ENCODE results near the gene FEM1C.
A peak's percentile ranks its signal among the peaks of the same experiment; 100 is the strongest.

Gene FEM1C, protein sequence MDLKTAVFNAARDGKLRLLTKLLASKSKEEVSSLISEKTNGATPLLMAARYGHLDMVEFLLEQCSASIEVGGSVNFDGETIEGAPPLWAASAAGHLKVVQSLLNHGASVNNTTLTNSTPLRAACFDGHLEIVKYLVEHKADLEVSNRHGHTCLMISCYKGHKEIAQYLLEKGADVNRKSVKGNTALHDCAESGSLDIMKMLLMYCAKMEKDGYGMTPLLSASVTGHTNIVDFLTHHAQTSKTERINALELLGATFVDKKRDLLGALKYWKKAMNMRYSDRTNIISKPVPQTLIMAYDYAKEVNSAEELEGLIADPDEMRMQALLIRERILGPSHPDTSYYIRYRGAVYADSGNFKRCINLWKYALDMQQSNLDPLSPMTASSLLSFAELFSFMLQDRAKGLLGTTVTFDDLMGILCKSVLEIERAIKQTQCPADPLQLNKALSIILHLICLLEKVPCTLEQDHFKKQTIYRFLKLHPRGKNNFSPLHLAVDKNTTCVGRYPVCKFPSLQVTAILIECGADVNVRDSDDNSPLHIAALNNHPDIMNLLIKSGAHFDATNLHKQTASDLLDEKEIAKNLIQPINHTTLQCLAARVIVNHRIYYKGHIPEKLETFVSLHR

DNA sequence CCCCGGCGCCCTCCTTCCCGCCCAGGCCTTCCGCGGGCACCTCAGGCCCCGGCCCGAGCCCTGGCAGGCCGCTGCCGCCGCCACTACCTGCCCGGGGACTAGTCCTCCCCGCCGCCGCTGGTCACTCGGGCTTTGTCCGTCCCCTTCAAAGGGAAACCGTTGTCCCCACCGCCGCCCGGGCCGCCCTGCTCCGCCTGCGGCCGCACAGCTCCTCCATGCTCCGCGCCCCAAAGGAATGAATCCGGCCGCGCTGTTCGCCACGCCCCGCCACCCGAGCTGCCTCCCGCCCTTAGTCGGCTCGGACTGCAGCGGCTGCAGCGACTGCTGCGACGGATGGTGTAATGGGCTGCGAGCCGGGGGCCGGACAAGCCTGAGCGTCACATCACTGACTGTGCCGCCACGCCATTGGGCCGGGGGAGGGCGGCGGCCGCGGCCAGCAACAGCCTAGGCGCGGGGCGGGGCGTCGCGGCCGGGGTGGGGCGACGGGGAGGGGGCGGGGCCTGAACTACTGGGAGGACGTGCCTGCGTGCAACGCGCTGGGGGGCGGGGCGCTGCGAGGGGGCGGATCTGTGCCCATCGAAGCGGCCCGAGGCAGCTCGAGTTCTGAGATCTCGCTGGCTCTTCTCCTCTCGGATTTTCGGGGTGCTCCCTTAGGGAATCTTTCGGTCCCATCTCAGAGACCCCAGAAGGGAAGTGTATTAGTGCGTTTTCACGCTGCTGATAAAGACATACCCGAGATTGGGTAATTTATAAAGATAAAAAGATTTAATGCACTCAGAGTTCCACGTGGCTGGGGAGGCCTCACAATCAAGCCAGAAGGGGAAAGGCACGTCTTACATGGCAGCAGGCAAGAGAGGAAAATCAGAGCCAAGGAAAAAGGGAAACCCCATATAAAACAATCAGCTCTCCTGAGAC lies at the start of gene FEM1C:
Gene FEM1C (minus strand): TSS at position 340 of the 915 bp plus-strand sequence. CDS start 1,282 bp downstream, outside the sequence.
- peak; percentile 95 for DNase-seq

DNA sequence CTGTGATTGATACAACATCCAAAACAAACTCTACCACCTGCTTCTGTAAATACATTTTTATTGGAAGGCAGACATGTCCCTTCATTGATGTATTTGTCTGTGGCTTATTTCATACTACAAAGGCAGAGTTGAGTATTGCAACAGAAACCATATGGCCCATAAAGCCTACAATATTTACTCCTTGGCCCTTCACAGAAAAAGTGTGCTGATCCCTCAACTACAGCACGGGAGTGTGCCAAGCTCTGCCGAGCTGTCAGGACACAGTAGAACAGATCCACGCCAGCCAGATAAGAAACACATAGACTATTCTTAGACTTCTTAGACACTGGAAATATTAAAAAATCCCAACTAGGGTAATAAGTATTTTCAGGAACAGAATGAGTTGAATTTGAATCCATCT lies 44.5 kb upstream of the FEM1C start:
- no peak for DNase-seq

DNA sequence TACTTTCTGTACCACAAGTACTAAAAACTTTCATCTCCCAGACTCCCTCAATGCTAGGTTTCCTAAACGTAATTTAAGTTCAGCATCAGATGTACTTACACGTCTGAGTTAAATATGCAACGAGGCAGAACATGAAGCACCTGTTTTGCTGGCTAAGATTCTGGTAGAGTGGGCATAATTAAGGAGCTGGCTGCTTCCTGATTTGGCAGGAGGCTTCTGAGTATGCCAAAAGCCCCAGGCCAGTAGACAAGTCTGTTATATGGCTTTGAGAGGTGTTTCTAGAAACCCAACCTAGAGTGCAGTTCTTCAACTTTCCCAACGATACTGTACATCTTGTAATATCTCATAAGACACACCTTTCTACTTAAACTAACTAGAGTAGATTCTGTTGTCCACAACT lies 44.1 kb upstream of the FEM1C start:
- no peak for DNase-seq

DNA sequence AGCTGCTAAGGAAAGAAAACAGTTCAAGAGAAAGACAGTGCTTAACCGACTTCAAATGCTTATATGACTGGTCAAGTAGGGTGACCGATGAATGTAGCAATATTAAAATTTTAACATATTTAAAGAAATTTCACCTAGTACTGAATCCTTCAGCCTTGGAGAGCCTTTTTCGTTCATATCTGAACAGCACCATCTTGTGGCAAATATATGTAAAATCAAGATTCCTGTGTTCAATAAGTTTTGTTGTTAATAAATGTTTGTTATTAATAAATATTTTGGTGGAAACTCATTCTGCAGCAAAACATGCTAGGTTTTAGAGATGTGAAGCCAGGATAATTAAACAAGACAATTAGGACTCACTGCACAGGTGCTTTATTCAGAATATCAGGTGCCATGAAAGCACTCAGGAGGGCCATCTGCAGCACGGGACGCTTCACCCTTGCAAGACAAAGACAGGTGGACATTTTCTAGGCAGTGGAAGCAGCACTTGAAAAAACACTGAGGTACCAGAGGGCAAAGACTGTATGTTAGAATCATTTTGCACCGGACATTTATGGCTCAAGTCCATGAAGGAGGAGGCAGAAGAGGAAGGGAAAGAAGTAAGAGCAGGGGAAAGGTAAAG lies 42.1 kb upstream of the FEM1C start:
- no peak for DNase-seq

DNA sequence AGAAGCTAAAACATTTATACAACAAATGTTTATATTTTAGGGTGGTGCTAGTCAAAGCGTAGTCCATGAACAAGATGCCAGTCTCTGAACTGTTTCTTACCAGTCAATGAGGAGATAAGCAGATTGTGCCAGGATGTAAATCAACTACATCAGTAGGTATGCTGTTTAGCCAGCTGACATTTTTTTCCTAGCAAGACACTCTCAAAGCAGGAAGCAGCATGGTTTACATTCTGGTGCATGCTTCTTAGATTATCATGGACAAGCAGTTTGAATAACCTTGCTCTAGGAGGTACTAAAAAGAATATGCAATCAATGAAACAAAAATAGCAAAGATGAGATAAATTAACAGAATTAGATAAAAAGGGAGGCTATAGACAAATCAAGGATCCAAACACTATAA lies 40.7 kb upstream of the FEM1C start:
- DNase-seq, result no peak

DNA sequence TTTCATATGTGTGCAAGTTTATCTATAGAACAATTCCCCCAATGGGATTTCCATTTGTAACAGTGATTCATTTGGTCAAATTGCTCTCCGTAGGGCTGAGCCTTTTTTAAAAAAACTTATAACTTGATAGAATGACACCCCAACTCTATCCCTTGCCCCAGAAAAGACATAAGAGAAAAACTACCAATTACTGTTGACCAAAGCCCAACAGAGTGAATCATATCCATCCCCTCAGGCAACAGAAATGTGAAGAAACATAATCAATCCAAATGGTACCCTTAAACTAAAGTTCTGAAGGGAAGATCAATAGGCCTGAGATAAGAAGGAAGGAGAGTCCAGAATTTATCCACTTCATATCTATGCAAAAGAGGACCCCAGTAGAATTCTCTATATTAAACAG lies 39.9 kb upstream of the FEM1C start:
- DNase-seq, result no peak

DNA sequence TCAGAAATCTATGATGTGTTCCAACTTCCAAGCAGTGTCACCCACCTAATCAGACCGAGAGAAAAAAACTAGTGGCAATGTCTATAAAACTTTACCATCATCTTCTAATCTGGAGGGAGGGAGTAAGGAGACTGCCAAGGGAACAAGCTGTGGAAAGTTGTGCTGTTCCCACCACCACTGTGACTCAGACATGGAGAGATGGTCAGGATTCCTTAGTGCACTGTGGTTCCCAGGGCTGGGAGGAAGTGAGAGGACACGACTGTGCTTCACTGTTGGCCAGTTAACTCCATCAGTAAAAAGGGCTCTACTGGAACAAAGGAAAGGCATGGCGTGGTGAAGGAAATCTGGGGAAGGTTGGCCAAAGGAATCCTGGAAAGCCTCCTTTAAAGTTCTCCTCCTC lies 38.9 kb upstream of the FEM1C start:
- no peak for DNase-seq

DNA sequence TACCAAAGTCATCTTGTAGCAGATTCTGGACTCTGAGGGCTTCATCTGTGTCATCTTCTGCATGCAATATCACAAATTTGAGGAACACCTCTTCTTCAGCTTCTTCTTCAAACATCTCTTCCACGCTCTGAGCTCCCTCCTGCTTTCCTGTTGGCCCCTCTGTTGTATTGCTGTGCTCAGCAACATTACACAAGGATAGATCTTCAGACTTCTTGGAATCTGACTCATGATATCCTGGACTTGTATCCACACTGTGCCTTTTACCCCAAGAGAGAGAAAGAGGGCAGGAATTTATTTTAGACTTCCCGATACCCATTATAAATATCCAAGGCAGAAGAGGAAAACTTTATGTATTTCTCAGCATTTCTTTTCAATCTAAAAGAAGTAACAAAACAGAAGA lies 36.4 kb upstream of the FEM1C start:
- DNase-seq, result no peak

DNA sequence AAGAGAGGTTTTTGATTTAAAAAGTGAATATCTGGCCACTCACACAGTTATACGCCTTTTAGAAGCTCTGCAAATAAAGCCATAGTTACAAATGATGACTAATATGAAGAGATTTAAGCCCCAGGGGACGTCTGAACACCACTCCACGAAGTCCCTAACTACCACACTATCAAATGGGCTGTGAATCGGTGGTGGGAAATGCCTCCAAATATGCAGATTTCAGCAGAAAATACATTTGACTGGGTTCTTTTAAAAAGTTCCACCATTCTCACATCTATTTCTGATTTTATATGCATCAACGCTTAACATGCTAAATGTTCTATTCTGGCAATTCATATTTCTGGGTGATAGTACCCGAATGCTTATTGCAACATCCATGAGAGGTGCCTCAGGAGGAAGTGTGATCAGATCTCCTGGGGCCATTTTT lies 35.2 kb upstream of the FEM1C start:
- DNase-seq, result no peak

DNA sequence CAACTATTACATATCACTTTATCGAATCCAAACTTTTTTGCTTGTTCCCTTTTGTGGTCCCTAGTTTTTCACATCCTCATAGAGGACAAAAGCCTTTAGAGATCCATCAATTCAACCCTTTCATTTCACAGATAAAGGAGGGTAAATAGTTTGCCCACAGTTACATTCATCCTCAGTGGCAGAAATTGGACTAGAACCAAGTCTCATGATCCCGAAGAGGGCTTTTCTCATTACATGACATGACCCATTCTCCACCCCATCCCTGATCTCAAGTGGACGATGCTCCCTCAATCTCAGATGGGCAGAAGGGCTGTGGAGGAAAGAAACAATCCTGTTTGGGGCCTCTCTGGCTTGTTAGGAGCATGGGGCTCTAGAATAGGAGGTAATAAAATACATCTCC lies 34.6 kb upstream of the FEM1C start:
- no peak for DNase-seq

DNA sequence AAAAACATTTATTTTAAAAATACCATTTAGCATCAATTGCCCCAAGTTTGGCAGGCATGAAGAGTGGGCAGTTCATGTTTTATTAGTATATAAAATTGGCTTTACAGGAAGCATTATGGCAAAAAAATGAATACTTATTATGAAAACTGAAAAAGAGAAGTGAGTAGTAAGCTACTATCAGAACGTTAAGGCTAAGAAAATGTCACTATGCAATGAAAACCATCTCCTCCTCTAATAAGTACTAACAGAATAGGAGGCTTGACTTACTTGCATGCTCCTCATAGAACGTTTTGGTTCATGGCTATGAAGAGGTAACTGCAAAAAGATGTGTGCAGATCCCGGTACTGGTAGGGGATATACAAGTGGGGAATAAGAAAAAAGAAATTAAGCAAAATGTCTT lies 34.1 kb upstream of the FEM1C start:
- no peak for DNase-seq

DNA sequence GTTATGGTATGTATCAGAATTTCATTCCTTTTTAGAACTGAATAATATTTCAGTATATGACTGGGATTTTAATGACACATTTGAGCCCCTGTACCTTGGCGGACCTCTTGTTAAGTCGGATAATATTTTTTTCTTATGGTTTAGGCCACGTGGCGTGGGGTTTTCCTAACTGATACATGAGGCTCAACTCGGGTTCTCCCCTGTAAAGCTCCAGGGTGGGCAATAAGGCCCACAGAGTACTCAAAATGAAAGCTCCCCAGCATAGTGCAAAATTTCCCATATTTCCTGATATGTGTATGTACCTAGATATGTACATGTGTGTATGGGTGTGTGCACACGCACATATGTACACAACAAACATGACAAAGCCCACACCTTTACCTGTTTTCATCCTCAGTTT lies 33.2 kb upstream of the FEM1C start:
- no peak for DNase-seq

DNA sequence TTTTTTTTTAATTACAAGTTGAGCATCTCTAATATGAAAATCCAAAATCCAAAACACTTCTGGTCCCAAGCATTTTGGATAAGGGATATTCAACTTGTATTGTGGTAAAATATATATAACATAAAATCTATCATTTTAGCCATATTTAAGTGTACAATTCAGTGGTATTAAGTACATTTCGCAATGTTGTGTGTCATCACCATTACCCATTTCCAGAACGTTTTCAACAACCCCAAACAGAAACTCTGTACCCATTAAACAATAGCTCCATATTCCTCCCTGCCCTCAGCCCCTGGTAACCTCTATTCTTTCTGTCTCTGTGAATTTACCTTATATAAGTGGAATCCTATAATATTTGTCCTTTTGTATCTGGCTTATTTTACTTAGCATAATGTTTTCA lies 32.8 kb upstream of the FEM1C start:
- DNase-seq, result no peak

DNA sequence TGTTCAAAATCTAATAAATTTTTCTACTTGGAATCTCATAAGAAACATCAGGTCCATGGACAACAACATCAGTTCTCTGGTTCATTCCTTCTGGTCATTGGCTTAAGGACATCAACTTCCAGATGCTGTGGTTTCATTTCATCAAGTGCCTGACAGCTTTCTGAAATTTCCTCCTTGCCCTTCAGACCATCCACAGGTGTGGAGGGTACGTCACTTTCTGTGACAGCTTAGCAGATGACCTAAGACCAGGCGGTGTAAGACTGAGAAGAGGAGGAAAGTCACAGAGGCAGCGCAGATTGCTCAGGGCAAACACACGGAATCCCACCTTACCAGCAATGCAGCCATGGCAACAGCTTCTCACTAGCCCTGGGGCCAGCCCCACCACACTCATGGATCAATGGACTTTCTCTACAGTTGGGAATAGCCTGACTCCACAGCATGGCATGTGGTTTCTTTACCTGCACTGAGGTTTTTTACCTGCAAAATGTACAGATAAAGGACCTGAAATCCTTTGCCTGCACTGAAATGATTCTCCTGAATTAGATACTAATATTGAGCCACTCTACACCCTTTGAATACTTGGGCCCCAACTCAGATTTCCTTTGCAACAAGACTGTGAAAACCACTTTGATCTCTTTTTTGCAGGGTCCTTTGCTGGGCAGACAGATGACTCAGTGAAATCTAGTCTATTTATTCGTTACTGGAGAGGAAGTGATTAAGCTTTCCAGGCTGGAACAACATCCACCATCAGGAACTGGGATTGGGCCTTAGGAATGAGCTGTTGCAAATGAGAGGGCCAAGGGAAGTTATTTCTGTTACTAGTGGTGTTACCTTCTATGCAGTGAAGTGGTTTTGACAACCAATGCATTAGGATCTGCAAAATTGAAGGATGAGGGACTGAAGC lies 30.8 kb upstream of the FEM1C start:
- DNase-seq, result no peak

DNA sequence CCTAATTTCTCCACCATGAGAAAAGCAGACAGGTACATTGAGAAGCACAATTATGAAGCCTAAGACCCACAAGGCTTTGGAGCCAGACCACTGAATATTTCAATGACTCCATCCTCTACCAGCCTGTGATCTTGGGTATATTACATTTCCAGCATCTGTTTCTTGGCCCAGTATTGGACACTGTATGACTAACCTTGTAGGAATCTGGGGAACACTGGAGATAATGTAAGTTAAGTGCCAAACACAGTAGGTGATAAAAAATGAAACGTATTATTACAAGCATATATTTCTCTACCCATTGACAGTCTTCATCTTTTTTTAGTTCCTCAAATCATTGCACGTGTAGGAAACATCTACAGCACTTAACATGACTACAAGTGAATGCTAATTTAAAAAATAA lies 28.6 kb upstream of the FEM1C start:
- no peak for DNase-seq

DNA sequence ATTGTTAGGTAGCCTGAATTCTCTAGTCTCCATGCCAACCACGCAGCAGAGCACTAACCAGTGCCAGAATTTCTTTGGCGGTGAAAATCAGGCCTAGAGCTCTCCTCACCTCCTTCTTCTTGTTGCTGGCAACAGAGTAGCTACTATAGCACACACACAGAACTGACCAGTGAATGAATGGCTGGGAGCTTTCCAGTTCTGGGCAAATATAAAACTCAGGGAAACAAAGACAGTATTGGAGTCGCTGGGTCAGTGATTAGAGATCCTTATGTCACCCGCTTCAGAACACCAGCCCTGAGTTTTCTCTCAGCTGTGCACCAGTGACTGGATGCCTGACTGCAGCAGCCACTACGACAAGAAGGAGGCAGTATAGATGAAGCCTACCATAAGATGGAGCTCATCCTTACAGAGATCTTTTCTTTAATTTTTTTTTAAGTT lies 26.9 kb upstream of the FEM1C start:
- DNase-seq, result no peak

DNA sequence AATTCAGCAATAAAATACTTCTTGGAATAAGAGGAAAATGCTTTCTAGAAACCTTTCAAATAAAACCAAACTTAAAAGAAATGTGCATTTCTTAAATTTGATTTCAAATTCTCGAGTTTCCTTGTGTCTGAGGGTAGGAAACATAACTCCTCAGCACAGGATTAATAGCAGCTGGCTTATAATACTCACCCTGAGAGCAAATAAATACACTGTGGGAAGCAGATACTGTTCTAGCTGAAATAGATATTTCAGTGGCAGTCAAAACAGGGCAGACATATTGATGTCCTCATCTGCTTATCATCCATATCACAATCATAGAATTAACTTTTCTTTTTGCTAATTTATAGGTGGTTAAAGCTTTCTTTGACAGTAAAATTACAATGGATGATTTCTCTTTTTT lies 24.1 kb upstream of the FEM1C start:
- no peak for DNase-seq

DNA sequence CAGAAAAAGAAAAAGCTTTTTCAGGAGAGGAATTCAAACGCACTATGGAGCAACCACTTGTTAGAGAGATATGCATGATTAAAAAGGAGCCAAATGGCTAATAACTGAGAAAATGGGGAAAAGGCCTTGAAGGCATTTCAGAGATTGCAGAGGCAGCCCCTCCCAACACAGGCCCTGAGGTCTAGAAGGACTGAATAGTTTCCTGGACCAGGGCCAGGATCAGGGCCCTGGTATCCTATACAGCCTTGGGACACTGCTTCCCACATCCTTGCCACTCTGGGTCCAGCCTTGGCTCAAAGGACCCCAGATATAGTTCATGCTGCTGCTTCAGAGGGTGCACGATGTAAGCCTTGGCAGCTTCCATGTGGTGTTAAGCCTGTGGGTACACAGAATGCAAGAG lies 20.7 kb upstream of the FEM1C start:
- DNase-seq, result no peak

DNA sequence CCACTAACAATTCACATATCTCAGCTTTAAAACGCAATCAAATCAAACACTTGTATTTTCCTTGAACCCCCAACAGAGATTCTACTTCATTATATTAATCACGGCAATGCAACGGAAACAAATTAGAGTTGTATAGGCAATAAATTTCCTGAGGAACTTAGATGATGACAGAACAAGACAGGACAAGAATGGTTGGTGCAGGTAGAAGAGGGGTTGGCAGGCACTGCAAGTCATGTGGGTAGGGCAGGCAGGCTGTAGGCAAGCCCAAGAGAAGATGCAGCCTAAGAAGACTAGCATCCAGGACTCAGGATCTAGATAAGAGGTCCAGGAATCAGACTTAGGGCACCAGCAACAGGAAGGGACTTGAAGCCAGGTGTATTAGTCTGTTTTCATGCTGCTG lies 16.6 kb upstream of the FEM1C start:
- DNase-seq, result no peak

DNA sequence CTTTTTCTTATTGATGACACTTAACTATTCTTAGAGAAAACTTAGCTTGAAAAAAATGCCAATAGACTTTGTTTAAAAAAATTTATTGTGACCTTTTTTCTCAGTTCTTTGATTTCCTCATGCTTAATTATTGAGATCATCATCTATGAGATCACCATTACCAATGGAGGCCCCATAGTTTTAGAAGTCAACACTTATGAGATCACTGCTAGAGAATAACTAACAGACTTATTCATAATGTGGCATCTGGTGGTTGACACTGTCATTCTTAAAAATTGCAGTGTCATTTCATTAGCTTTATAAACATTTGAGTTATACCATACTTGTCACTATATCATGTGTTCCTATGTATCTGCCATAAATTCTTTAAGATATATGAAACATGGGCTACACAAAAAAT lies 14.9 kb upstream of the FEM1C start:
- DNase-seq, result no peak

DNA sequence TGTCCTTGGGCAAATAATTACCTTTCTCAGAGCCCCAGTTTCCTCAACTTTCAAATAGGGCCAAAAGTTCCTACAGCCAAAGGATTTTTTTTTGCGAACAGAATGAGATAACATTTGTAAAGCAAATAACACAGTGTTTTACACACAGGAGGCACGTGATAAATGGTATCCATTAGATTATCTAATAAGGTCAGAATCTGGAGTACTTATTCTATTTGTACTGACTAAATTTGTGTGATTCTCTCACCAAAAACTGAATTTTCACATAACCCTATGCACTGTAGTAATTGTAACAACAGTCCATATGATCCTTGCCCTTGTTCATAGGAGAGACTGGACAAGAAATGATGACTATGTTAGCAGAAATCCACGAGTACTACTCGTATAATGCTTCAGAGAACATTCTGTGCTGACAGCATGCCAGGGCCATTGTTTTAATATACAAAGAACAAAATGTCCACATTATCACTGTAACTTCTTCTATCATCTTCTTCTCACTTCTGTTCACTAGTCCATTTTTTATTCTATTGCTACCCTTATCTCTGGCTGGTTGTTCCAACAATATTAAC lies 13.9 kb upstream of the FEM1C start:
- DNase-seq, result no peak

Data from CD4-positive, alpha-beta T cell treated with Interferon gamma for 1 hour (primary cell).